Measurements from ENCODE around the gene NDC80.
A peak's percentile ranks its signal among the peaks of the same experiment; 100 is the strongest.

Gene NDC80

GRCh38 chr18:2610549-2610948, 39.2 kb downstream of the NDC80 start:
- no peaks in the 10 kb centered on the region for H3K27me3 ChIP-seq
- peaks cover 2% of the 10 kb centered on the region; the same call in 1 of the 2 replicates for H3K4me1 ChIP-seq
- H3K9me3 ChIP-seq = no peaks in the 10 kb centered on the region
- H3K4me2 ChIP-seq = no peak overlapping the region
- no peaks in the 10 kb centered on the region for H4K20me1 ChIP-seq
- no peak overlapping the region for H3K9ac ChIP-seq
- TF ChIP-seq Cebpa-rat (IDR thresholded peaks at IDR 0.05) = no peak
- H3K36me3 ChIP-seq = peaks cover 77% of the 10 kb centered on the region
- H3K4me3 ChIP-seq = no peak overlapping the region
- no peak overlapping the region for H3K27ac ChIP-seq

GRCh38 chr18:2612996-2613395, 41.6 kb downstream of the NDC80 start:
- H4K20me1 ChIP-seq = no peaks in the 10 kb centered on the region
- no peaks in the 10 kb centered on the region for H3K27me3 ChIP-seq
- H3K9me3 ChIP-seq = no peaks in the 10 kb centered on the region
- H3K4me2 ChIP-seq = no peak overlapping the region
- no peak overlapping the region for H3K27ac ChIP-seq
- TF ChIP-seq Cebpa-rat (IDR thresholded peaks at IDR 0.05) = no peak
- no peak overlapping the region for H3K9ac ChIP-seq
- no peak overlapping the region for H3K4me3 ChIP-seq
- H3K36me3 ChIP-seq = peaks cover 93% of the 10 kb centered on the region
- H3K4me1 ChIP-seq = no peaks in the 10 kb centered on the region

GRCh38 chr18:2617401-2617998, 46.1 kb downstream of the NDC80 start:
- Histone ChIP-seq H3K27ac (no peak overlapping the region), H3K4me2 (no peak overlapping the region), H3K36me3 (peaks cover 51% of the 10 kb centered on the region), H4K20me1 (no peaks in the 10 kb centered on the region), H3K4me3 (no peak overlapping the region), H3K4me1 (no peaks in the 10 kb centered on the region), H3K9ac (no peak overlapping the region), H3K9me3 (no peaks in the 10 kb centered on the region), H3K27me3 (no peaks in the 10 kb centered on the region)
- TF ChIP-seq Cebpa-rat (IDR thresholded peaks at IDR 0.05) = no peak

GRCh38 chr18:2618009-2618408, 46.7 kb downstream of the NDC80 start:
- Histone ChIP-seq H3K36me3 (peaks cover 46% of the 10 kb centered on the region), H4K20me1 (no peaks in the 10 kb centered on the region), H3K4me3 (no peak overlapping the region), H3K27me3 (no peaks in the 10 kb centered on the region), H3K4me1 (no peaks in the 10 kb centered on the region), H3K9ac (no peak overlapping the region), H3K27ac (no peak overlapping the region), H3K9me3 (no peaks in the 10 kb centered on the region), H3K4me2 (no peak overlapping the region)
- TF ChIP-seq Cebpa-rat (IDR thresholded peaks at IDR 0.05) = no peak

- no peak overlapping the region for H3K27ac ChIP-seq
- no peaks in the 10 kb centered on the region for H4K20me1 ChIP-seq
- H3K4me2 ChIP-seq = no peak overlapping the region
- H3K9me3 ChIP-seq = no peaks in the 10 kb centered on the region
- no peak overlapping the region for H3K9ac ChIP-seq
- H3K36me3 ChIP-seq = no peaks in the 10 kb centered on the region
- H3K4me1 ChIP-seq = no peaks in the 10 kb centered on the region
- TF ChIP-seq Cebpa-rat (IDR thresholded peaks at IDR 0.05) = no peak
- H3K27me3 ChIP-seq = no peaks in the 10 kb centered on the region
- no peak overlapping the region for H3K4me3 ChIP-seq
Observed at GRCh38 chr18:2625217-2625616, 53.9 kb downstream of the NDC80 start.

GRCh38 chr18:2627821-2628276, 56.5 kb downstream of the NDC80 start:
- H3K9me3 ChIP-seq = no peaks in the 10 kb centered on the region
- H3K27me3 ChIP-seq = no peaks in the 10 kb centered on the region
- H3K36me3 ChIP-seq = no peaks in the 10 kb centered on the region
- no peaks in the 10 kb centered on the region for H3K4me1 ChIP-seq
- H3K9ac ChIP-seq = no peak overlapping the region
- no peak overlapping the region for H3K4me3 ChIP-seq
- TF ChIP-seq Cebpa-rat (IDR thresholded peaks at IDR 0.05) = no peak
- H4K20me1 ChIP-seq = no peaks in the 10 kb centered on the region
- H3K27ac ChIP-seq = no peak overlapping the region
- no peak overlapping the region for H3K4me2 ChIP-seq

- Histone ChIP-seq H3K4me1 (no peaks in the 10 kb centered on the region), H3K27ac (no peak overlapping the region)
- TF ChIP-seq Cebpa-rat (IDR thresholded peaks at IDR 0.05) = no peak
Observed at GRCh38 chr18:2629003-2629402, 57.6 kb downstream of the NDC80 start.

GRCh38 chr18:2635586-2635985, 64.2 kb downstream of the NDC80 start:
- no peak for TF ChIP-seq Cebpa-rat (IDR thresholded peaks at IDR 0.05)
- H3K9ac ChIP-seq = no peak overlapping the region

More at GRCh38 chr18:2629003-2629402, 57.6 kb downstream of the NDC80 start:
- H3K4me3 ChIP-seq = no peak overlapping the region
- H3K27me3 ChIP-seq = no peaks in the 10 kb centered on the region
- no peaks in the 10 kb centered on the region for H4K20me1 ChIP-seq
- H3K9ac ChIP-seq = no peak overlapping the region
- no peaks in the 10 kb centered on the region for H3K36me3 ChIP-seq
- H3K9me3 ChIP-seq = no peaks in the 10 kb centered on the region; the same call in 1 of the 2 replicates
- no peak overlapping the region for H3K4me2 ChIP-seq

GRCh38 chr18:2636126-2636631, 64.8 kb downstream of the NDC80 start:
- Histone ChIP-seq H3K9me3 (peaks cover 6% of the 10 kb centered on the region; the same call in 1 of the 2 replicates), H3K27me3 (no peaks in the 10 kb centered on the region), H4K20me1 (no peaks in the 10 kb centered on the region), H3K36me3 (no peaks in the 10 kb centered on the region), H3K27ac (peak overlapping the region; percentile 66), H3K4me2 (peak overlapping the region; percentile 67), H3K4me1 (peaks cover 27% of the 10 kb centered on the region), H3K4me3 (peak overlapping the region; percentile 26; the same call in 1 of the 2 replicates), H3K9ac (peak overlapping the region; percentile 46)
- TF ChIP-seq Cebpa-rat (IDR thresholded peaks at IDR 0.05) = no peak

More at GRCh38 chr18:2635586-2635985, 64.2 kb downstream of the NDC80 start:
- Histone ChIP-seq H3K4me3 (no peak overlapping the region), H3K4me2 (no peak overlapping the region), H4K20me1 (no peaks in the 10 kb centered on the region), H3K27ac (no peak overlapping the region), H3K36me3 (no peaks in the 10 kb centered on the region), H3K9me3 (peaks cover 6% of the 10 kb centered on the region; the same call in 1 of the 2 replicates), H3K4me1 (peaks cover 22% of the 10 kb centered on the region), H3K27me3 (no peaks in the 10 kb centered on the region)

GRCh38 chr18:2641638-2642037, 70.3 kb downstream of the NDC80 start:
- Histone ChIP-seq H3K9me3 (no peaks in the 10 kb centered on the region), H3K4me1 (peaks cover 38% of the 10 kb centered on the region), H3K4me2 (peak overlapping the region; percentile 60), H4K20me1 (no peaks in the 10 kb centered on the region), H3K4me3 (no peak overlapping the region), H3K9ac (no peak overlapping the region), H3K36me3 (no peaks in the 10 kb centered on the region), H3K27ac (no peak overlapping the region), H3K27me3 (no peaks in the 10 kb centered on the region)
- TF ChIP-seq Cebpa-rat (IDR thresholded peaks at IDR 0.05) = no peak

Measured in BLaER1 (cell line).